Suppressor macrophage treated with lipopolysaccharide for 4 hours (primary cell): ENCODE results near the gene RAP2B.

ENCODE experiments used
- DNase-seq: peaks from one replicate; pipeline ENCODE4 v3.0.0-alpha.2; 2020

Gene RAP2B

DNA sequence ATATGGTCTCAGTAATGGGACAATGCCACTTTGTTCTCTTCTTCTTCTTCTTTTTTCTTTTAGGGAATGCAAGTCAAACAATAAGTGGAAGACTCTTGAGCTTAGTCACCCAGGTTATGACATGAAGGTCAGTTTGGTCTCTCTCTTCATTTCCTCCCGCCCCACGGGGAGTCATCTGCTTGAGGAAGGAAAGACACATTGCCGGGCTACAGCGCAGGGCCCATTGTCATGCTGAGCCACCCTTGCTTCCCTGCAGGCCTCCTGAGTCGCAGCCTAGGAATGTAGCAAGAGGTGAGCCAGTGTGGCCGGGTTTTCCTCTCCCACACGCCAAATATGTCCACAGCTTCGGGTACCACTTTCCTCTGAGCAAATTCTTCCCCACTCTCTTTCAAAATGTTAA lies 47.6 kb downstream of the RAP2B start:
- DNase-seq: peak; percentile 79

GRCh38 chr3:153210146-153210545 lies 48.1 kb downstream of the RAP2B start:
- peak; percentile 7 for DNase-seq

- DNase-seq: peak; percentile 67
Measured at GRCh38 chr3:153210660-153211059, 48.6 kb downstream of the RAP2B start.

GRCh38 chr3:153215497-153215896 lies 53.5 kb downstream of the RAP2B start:
- no peak for DNase-seq

- DNase-seq: no peak
Measured at GRCh38 chr3:153215966-153216365, 53.9 kb downstream of the RAP2B start.

DNA sequence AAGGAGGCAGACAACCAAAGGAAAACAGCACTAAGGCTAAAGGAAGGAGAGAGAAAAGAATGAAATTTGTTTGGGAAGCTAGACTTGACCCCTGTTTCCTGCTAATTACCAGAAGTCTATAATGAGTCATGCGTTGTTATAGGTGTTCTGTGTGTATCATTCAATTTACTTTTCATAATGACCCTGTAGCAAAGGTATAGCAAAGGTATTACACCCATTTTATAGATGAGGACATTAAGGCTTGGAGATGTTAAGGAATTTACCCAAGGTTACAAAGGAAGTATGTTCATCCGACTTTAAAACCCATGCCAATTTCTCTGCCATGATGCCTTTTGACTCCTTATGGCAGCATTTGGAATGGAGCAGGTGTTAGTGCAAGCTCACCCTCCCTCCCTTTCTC lies 54.9 kb downstream of the RAP2B start:
- no peak for DNase-seq

GRCh38 chr3:153219146-153219545 lies 57.1 kb downstream of the RAP2B start:
- peak; percentile 10 for DNase-seq
